BLaER1 (cell line): ENCODE measurements around the gene STX18.
"Not testable (repeated sequence)": the region's sequence is repeated elsewhere in the genome, so short reads cannot be mapped to it uniquely, and the experiment has no call there.

Source experiments
- H3K27ac ChIP-seq: shearing (Covaris generic); formaldehyde crosslinking; 2 replicates; pipeline ENCODE4 v1.8.1; 2022
- H3K27me3 ChIP-seq: shearing (Covaris generic); formaldehyde crosslinking; 2 replicates; pipeline ENCODE4 v1.8.1; 2022
- H3K36me3 ChIP-seq: shearing (Covaris generic); formaldehyde crosslinking; 2 replicates; pipeline ENCODE4 v1.8.1; 2022
- H3K4me1 ChIP-seq: shearing (Covaris generic); formaldehyde crosslinking; 2 replicates; pipeline ENCODE4 v1.8.1; 2022
- H3K4me2 ChIP-seq: shearing (Covaris generic); formaldehyde crosslinking; 2 replicates; pipeline ENCODE4 v1.8.1; 2022
- H3K4me3 ChIP-seq: shearing (Covaris generic); formaldehyde crosslinking; 2 replicates; pipeline ENCODE4 v1.8.1; 2022
- H3K9ac ChIP-seq: shearing (Covaris generic); formaldehyde crosslinking; 2 replicates; pipeline ENCODE4 v1.8.1; 2022
- H3K9me3 ChIP-seq: shearing (Covaris generic); formaldehyde crosslinking; 2 replicates; pipeline ENCODE4 v1.8.1; 2022
- H4K20me1 ChIP-seq: shearing (Covaris generic); formaldehyde crosslinking; 2 replicates; pipeline ENCODE4 v1.8.1; 2022
- Cebpa-rat ChIP-seq: shearing (Covaris generic); IDR thresholded peaks from 2 replicates; pipeline ENCODE4 v1.8.1; 2022

The STX18 gene

DNA sequence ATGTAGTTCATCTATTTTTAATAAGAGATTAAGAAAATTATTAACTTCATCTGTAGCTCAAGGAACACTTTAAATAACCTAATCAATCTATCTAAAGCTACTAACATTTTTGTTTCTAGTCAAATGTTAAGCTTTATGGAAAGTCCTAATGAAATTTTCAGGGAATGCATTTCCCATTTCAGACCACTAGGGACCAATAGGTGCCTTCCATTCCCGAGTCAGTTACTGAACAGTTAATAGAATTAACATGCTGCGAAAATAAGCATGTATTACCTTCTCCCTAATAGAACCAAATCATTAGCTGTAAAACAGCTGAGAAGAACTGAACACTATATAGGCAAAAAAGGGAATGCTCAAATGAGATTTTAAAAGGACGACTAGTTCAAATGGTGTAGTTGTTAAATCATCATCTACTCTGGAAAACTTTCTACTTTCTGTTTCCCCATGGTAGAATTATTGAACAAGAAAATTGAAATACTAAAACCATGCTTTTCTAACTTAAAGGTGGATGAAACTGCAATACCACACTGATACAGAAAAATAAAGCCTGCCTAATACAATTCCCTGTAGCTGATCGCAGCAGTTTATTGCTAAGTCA lies 22.5 kb downstream of the STX18 start:
- H4K20me1 ChIP-seq: peaks cover 90% of the 10 kb centered on the region

DNA sequence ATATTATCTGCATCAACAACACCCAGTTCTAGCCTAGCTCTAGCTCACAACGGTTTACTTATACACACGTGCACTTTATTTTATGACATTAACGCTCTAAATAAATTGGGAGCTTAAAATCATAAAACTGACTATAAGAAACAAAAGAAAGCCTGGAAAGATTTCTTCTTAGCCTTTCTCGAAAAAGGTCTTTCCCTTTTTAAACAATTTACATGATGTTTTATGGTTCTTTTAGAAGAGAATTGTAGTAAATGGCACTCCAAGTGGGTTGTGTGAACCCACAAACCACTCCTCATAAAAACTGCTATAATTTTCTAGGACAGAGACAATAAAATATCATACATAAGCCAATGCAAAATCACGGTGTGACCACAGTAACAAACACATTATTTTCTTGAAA lies 23.1 kb downstream of the STX18 start:
- H3K9me3 ChIP-seq: no peaks in the 10 kb centered on the region
- H3K4me3 ChIP-seq: no peak overlapping the region
- H3K4me2 ChIP-seq: no peak overlapping the region
- H3K4me1 ChIP-seq: peaks cover 21% of the 10 kb centered on the region; the same call in 1 of the 2 replicates
- no peak overlapping the region for H3K27ac ChIP-seq
- no peaks in the 10 kb centered on the region for H3K27me3 ChIP-seq
- H3K36me3 ChIP-seq: 0 out of 2 replicates have a peak, but pooled peaks cover 1% of the 10 kb centered on the region
- peaks cover 87% of the 10 kb centered on the region for H4K20me1 ChIP-seq
- H3K9ac ChIP-seq: no peak overlapping the region
- no peak for TF ChIP-seq Cebpa-rat

More for the DNA sequence above, 22.5 kb downstream of the STX18 start:
- no peaks in the 10 kb centered on the region for H3K27me3 ChIP-seq
- no peak overlapping the region for H3K4me3 ChIP-seq
- no peak overlapping the region for H3K27ac ChIP-seq
- H3K9ac ChIP-seq: no peak overlapping the region
- peaks cover 27% of the 10 kb centered on the region for H3K4me1 ChIP-seq
- no peaks in the 10 kb centered on the region for H3K36me3 ChIP-seq
- no peak overlapping the region for H3K4me2 ChIP-seq
- H3K9me3 ChIP-seq: no peaks in the 10 kb centered on the region
- no peak for TF ChIP-seq Cebpa-rat

DNA sequence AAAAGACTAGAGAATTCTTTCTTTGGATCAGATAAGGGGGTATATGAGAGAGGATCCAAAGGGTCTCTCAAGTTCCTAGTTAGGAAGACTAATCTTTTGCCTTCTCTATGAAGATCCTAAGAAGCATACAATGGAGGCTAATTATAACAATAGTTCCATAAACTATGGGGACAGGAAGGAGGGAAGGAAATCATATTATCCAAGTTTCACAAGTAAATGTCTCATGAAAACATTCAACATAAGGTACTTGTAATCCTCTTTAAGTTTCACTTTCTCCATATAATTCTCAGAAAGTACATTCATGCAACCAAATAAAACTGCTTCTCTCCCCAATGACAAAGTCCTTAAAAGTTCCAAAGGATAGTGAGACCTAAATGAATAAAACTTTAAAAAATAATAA lies 27.1 kb downstream of the STX18 start:
- Histone ChIP-seq H3K36me3 (0 out of 2 replicates have a peak, but pooled peaks cover 4% of the 10 kb centered on the region), H3K27me3 (no peaks in the 10 kb centered on the region), H4K20me1 (peaks cover 76% of the 10 kb centered on the region), H3K27ac (no peak overlapping the region), H3K4me2 (no peak overlapping the region), H3K9me3 (no peaks in the 10 kb centered on the region), H3K4me3 (no peak overlapping the region), H3K9ac (no peak overlapping the region), H3K4me1 (peaks cover 13% of the 10 kb centered on the region; the same call in 1 of the 2 replicates)
- TF ChIP-seq Cebpa-rat: no peak

DNA sequence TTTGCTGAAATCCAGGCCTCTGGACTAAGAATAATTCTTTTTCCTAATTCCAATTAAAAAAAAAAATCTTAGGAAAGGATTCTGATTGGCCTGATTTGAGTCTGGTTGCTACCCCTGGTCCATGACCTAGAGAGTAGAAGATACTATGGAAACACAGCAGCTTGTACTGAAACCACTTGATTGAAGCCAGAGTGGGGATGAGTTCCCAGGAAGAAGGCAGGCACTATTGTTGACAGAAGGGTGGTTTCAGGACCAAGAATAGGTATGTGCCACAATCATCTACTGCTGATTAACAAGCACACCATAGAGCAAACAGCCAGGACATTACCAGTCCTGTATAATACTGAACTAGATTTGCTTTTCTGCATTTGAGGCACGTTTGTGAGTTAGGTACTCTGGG lies 29.6 kb downstream of the STX18 start:
- Histone ChIP-seq H3K27me3 (no peaks in the 10 kb centered on the region), H3K9ac (no peak overlapping the region), H3K4me2 (no peak overlapping the region), H3K36me3 (0 out of 2 replicates have a peak, but pooled peaks cover 7% of the 10 kb centered on the region), H3K9me3 (no peaks in the 10 kb centered on the region; the same call in 1 of the 2 replicates), H3K4me1 (peaks cover 6% of the 10 kb centered on the region; the same call in 1 of the 2 replicates), H3K27ac (no peak overlapping the region), H4K20me1 (peaks cover 59% of the 10 kb centered on the region), H3K4me3 (no peak overlapping the region)
- TF ChIP-seq Cebpa-rat: no peak

DNA sequence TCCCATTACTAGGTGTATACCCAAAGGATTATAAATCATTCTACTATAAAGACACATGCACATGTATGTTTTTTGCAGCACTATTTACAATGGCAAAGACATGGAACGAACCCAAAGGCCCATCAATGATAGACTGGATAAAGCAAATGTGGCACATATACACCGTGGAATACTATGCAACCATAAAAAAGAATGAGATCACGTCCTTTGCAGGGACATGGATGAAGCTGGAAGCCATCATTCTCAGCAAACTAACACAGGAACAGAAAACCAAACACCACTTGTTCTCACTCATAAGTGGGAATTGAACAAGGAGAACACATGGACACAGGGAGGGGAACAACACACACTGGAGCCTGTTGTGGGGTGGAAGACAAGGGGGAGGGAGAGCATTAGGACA lies 31.2 kb downstream of the STX18 start:
- not testable (repeated sequence) for H3K27me3 ChIP-seq, H3K27ac ChIP-seq, H3K4me3 ChIP-seq, H3K4me2 ChIP-seq, H3K9ac ChIP-seq, H3K4me1 ChIP-seq, H3K9me3 ChIP-seq, H3K36me3 ChIP-seq
- peaks cover 58% of the 10 kb centered on the region for H4K20me1 ChIP-seq

DNA sequence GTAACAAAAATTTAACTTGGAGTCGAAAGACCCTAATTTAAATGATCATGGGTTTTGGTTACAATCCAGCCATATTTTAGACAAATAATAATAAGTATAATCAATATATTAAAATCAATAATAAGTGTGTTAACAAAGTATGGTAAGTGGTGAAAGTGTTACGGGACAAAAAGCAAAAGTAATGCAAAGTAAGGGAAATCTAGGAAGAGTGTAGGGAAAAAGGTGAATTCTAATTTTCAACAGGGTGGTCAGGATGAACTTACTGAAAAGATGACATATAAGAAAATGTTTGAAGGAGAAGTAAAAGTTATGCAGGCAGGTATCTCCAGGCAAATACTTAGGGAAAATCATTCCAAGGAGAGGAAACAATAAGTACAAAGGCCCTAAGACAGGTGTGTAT lies 32.3 kb downstream of the STX18 start:
- no peak for TF ChIP-seq Cebpa-rat
- Histone ChIP-seq H3K36me3 (peaks cover 7% of the 10 kb centered on the region; the same call in 1 of the 2 replicates), H3K4me1 (no peaks in the 10 kb centered on the region), H4K20me1 (peaks cover 58% of the 10 kb centered on the region), H3K9ac (no peak overlapping the region), H3K9me3 (no peaks in the 10 kb centered on the region; the same call in 1 of the 2 replicates), H3K4me3 (no peak overlapping the region), H3K27me3 (no peaks in the 10 kb centered on the region), H3K27ac (no peak overlapping the region), H3K4me2 (no peak overlapping the region)

DNA sequence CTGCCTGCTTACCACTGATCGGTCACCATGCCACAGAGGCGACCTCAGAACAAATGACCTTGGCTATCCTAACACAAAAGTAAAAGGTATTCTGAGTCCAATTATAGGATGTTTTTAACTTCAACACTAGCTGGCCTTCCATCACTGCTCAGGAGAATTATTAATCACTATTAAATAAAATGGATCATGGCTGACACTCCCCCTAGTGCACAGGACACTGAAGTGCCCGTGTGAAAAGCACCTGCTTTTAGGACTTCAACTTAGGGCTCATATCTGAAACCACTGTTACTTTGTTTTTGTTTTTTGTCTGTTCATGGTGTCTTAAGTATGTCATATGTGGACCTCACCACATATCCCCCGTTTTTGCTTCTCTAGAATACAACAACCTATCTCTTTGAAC lies 33.9 kb downstream of the STX18 start:
- no peaks in the 10 kb centered on the region; the same call in 1 of the 2 replicates for H3K9me3 ChIP-seq
- H3K4me3 ChIP-seq: no peak overlapping the region
- H4K20me1 ChIP-seq: peaks cover 64% of the 10 kb centered on the region
- no peaks in the 10 kb centered on the region for H3K27me3 ChIP-seq
- TF ChIP-seq Cebpa-rat: no peak
- peaks cover 6% of the 10 kb centered on the region for H3K4me1 ChIP-seq
- H3K9ac ChIP-seq: no peak overlapping the region
- H3K27ac ChIP-seq: no peak overlapping the region
- H3K36me3 ChIP-seq: peaks cover 3% of the 10 kb centered on the region; the same call in 1 of the 2 replicates
- no peak overlapping the region for H3K4me2 ChIP-seq

DNA sequence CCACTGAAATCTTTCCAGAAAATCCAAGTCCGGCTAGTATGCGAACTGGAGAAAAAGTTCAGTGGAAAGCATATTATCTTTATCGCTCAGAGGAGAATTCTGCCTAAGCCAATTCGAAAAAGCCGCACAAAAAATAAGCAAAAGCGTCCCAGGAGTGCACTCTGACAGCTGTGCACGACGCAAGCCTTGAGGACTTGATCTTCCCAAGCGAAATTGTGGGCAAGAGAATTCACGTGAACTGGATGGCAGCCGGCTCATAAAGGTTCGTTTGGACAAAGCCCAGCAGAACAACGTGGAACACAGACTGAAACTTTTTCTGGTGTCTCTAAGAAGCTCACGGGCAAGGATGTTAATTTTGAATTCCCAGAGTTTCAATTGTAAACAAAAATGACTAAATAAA lies 34.4 kb downstream of the STX18 start:
- no peaks in the 10 kb centered on the region for H3K27me3 ChIP-seq
- no peak overlapping the region for H3K4me3 ChIP-seq
- H3K27ac ChIP-seq: no peak overlapping the region
- no peaks in the 10 kb centered on the region; the same call in 1 of the 2 replicates for H3K9me3 ChIP-seq
- peaks cover 3% of the 10 kb centered on the region; the same call in 1 of the 2 replicates for H3K36me3 ChIP-seq
- H3K4me1 ChIP-seq: peaks cover 11% of the 10 kb centered on the region
- no peak overlapping the region for H3K4me2 ChIP-seq
- no peak overlapping the region for H3K9ac ChIP-seq
- no peak for TF ChIP-seq Cebpa-rat
- H4K20me1 ChIP-seq: peaks cover 64% of the 10 kb centered on the region

DNA sequence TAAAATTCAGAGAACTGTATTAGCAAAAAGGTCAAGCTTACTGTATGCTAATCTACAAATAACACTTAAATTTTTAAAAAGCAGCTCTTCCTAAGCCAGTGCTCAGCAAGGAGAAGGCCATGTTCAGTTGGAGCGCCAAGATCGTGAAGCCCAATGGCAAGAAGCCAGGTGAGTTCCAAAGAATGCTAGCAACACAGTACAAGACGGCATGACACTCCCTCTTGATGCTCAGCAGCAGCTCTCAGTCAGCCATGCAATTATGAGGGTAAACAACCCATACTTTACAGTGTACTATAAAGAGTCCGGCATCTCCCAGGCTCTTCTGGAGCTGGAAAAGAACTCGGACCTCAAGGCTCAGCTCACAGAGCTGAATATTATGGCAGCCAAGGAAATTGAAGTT lies 34.9 kb downstream of the STX18 start:
- Histone ChIP-seq H3K4me3 (no peak overlapping the region), H3K36me3 (peaks cover 3% of the 10 kb centered on the region; the same call in 1 of the 2 replicates), H3K27ac (no peak overlapping the region), H3K4me1 (peaks cover 13% of the 10 kb centered on the region), H3K27me3 (no peaks in the 10 kb centered on the region), H3K4me2 (no peak overlapping the region), H4K20me1 (peaks cover 64% of the 10 kb centered on the region), H3K9me3 (no peaks in the 10 kb centered on the region; the same call in 1 of the 2 replicates), H3K9ac (no peak overlapping the region)
- TF ChIP-seq Cebpa-rat: no peak

DNA sequence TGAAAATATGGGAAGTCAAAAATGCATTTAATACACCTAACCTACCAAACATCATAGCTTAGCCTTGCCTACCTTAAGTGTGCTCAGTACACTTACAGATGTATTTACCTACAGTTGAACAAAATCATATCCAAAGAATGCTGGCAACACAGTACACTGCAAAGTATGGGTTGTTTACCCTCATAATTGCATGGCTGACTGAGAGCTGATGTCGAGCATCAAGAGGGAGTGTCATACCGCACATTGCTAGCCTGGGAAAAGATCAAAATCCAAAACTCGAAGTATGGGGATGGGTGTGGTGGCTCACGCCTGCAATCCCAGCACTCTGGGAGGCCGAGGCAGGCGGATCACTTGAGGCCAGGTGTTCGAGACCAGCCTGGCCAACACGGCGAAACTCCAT lies 36.6 kb downstream of the STX18 start:
- H3K27ac ChIP-seq, H3K9me3 ChIP-seq, H3K27me3 ChIP-seq, H3K4me3 ChIP-seq, H3K36me3 ChIP-seq, H3K9ac ChIP-seq, H3K4me2 ChIP-seq: not testable (repeated sequence)
- H3K4me1 ChIP-seq: peaks cover 17% of the 10 kb centered on the region
- H4K20me1 ChIP-seq: peaks cover 72% of the 10 kb centered on the region
